Non-pigmented ciliary epithelial cell (primary cell): ENCODE measurements around the gene CLCN3.
"Not testable (repeated sequence)": the region's sequence is repeated elsewhere in the genome, so short reads cannot be mapped to it uniquely, and the experiment has no call there.

Experiments
- DNase-seq: peaks from one replicate; pipeline ENCODE4 v3.0.0-alpha.2; 2010; ENCODE audit warnings: low read depth

CLCN3 gene

GRCh38 chr4:169707958-169708643, 87.7 kb downstream of the CLCN3 start:
- DNase-seq: no peak

- no peak for DNase-seq
These were observed 95.4 kb downstream of the CLCN3 start for GRCh38 chr4:169715826-169716225.

- DNase-seq: peak; percentile 6
These were observed 96.3 kb downstream of the CLCN3 start for GRCh38 chr4:169716677-169717076.

- no peak for DNase-seq
These were observed 100.2 kb downstream of the CLCN3 start for GRCh38 chr4:169720529-169720928.

GRCh38 chr4:169723207-169723965, 103.0 kb downstream of the CLCN3 start:
- no peak for DNase-seq

GRCh38 chr4:169724260-169724659, 103.9 kb downstream of the CLCN3 start:
- DNase-seq: peak; percentile 34

GRCh38 chr4:169727616-169728015, 107.2 kb downstream of the CLCN3 start:
- no peak for DNase-seq

- no peak for DNase-seq
These were observed 110.2 kb downstream of the CLCN3 start for GRCh38 chr4:169730564-169730963.

GRCh38 chr4:169738604-169739003, 118.2 kb downstream of the CLCN3 start:
- DNase-seq: not testable (repeated sequence)

- DNase-seq: no peak
These were observed 121.2 kb downstream of the CLCN3 start for GRCh38 chr4:169741569-169741968.

GRCh38 chr4:169744601-169745000, 124.2 kb downstream of the CLCN3 start:
- DNase-seq: no peak

- no peak for DNase-seq
These were observed 124.9 kb downstream of the CLCN3 start for GRCh38 chr4:169745291-169745690.

GRCh38 chr4:169756971-169757574, 136.7 kb downstream of the CLCN3 start:
- DNase-seq: no peak

GRCh38 chr4:169757575-169758184, 137.3 kb downstream of the CLCN3 start, which contains the start of gene HPF1:
TSS of gene HPF1 (minus strand) at chr4:169757944. CDS start at chr4:169757877, 67 bp downstream.
- no peak for DNase-seq

GRCh38 chr4:169758401-169758962, 138.1 kb downstream of the CLCN3 start:
- no peak for DNase-seq

GRCh38 chr4:169761846-169762245, 141.5 kb downstream of the CLCN3 start:
- DNase-seq: no peak

GRCh38 chr4:169765835-169766234, 145.5 kb downstream of the CLCN3 start:
- DNase-seq: no peak

GRCh38 chr4:169766741-169767140, 146.4 kb downstream of the CLCN3 start:
- no peak for DNase-seq

- DNase-seq: no peak
These were observed 148.0 kb downstream of the CLCN3 start for GRCh38 chr4:169768385-169768784.

GRCh38 chr4:169770416-169770815, 150.0 kb downstream of the CLCN3 start:
- no peak for DNase-seq

- not testable (repeated sequence) for DNase-seq
These were observed 151.2 kb downstream of the CLCN3 start for GRCh38 chr4:169771556-169772080.
